Kidney epithelial cell (primary cell): ENCODE data around the gene LRRC45. TPM values are rescaled to one million over a fixed set of nuclear protein-coding genes. Genes with fewer than 3 reads are reported as not detected.

Experiments used
- DNase-seq: peaks from one replicate; pipeline ENCODE4 v3.0.0-alpha.2; 2010; ENCODE audit warnings: low read depth
- H3K27me3 ChIP-seq: 2 replicates; pipeline ENCODE4 v1.6.0; 2011; ENCODE audit warnings: low read length; ENCODE audit not compliant: control insufficient read depth, insufficient read depth
- H3K36me3 ChIP-seq: 2 replicates; pipeline ENCODE4 v1.5.1; 2011; ENCODE audit warnings: low read length; ENCODE audit not compliant: control insufficient read depth, insufficient read depth
- H3K4me3 ChIP-seq: 2 replicates; pipeline ENCODE4 v1.5.1; 2011; ENCODE audit warnings: low read depth, mild to moderate bottlenecking, control low read depth, low read length
- total RNA-seq: library from RNA; depleted of rRNA; stranded (reverse); fragments of >200 nt; gene quantifications from 2 replicates; pipeline ENCODE4 v1.2.3, GENCODE V29; 2015
- TF ChIP-seq, protein P1 (sequence below): IDR thresholded peaks from 2 replicates; pipeline ENCODE4 v1.5.1; 2011; ENCODE audit warnings: mild to moderate bottlenecking, moderate library complexity, low read length, control low read depth, inconsistent platforms; ENCODE audit not compliant: insufficient read depth, poor library complexity, severe bottlenecking

Gene LRRC45
- total RNA-seq, 1 donor from 2014 or later, result 16.1 TPM

DNA sequence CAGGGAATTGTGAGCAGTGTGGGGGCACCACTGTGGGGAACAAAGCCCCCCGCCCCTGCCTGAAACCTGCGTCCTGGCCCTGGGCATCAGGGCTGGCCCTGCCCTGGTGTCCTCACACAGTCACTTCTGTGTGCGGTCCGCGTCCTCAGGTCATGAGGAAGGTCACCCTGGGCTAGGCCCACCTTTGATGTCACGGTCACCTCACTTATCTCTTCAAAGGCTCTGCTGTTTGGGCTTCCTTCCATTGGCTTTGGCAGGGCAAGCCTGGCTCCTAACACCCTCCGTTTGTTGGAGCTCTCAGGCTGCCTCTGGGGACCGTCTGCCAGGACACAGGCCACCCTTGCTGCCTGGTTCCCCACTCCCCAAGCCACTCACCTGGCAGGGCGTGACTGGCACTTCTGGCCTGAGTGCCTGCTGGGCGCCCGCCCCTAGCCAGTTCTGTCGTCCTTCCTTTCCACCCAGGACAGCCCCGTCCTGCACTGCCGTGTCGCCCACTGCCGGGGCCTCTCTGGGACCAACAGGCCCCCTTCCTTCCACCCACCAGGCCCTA, 9.3 kb upstream of the LRRC45 start:
- peaks cover 4% of the 10 kb centered on the region for H3K36me3 ChIP-seq
- H3K27me3 ChIP-seq, result no peaks in the 10 kb centered on the region
- TF ChIP-seq, protein P1, sequence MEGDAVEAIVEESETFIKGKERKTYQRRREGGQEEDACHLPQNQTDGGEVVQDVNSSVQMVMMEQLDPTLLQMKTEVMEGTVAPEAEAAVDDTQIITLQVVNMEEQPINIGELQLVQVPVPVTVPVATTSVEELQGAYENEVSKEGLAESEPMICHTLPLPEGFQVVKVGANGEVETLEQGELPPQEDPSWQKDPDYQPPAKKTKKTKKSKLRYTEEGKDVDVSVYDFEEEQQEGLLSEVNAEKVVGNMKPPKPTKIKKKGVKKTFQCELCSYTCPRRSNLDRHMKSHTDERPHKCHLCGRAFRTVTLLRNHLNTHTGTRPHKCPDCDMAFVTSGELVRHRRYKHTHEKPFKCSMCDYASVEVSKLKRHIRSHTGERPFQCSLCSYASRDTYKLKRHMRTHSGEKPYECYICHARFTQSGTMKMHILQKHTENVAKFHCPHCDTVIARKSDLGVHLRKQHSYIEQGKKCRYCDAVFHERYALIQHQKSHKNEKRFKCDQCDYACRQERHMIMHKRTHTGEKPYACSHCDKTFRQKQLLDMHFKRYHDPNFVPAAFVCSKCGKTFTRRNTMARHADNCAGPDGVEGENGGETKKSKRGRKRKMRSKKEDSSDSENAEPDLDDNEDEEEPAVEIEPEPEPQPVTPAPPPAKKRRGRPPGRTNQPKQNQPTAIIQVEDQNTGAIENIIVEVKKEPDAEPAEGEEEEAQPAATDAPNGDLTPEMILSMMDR, result no peak
- no peak overlapping the region for H3K4me3 ChIP-seq
- DNase-seq, result no peak

GRCh38 chr17:82014432-82014831, 8.7 kb upstream of the LRRC45 start:
- DNase-seq, result no peak
- Histone ChIP-seq H3K36me3 (peaks cover 4% of the 10 kb centered on the region), H3K4me3 (no peak overlapping the region), H3K27me3 (no peaks in the 10 kb centered on the region)
- TF ChIP-seq, protein P1, result no peak

DNA sequence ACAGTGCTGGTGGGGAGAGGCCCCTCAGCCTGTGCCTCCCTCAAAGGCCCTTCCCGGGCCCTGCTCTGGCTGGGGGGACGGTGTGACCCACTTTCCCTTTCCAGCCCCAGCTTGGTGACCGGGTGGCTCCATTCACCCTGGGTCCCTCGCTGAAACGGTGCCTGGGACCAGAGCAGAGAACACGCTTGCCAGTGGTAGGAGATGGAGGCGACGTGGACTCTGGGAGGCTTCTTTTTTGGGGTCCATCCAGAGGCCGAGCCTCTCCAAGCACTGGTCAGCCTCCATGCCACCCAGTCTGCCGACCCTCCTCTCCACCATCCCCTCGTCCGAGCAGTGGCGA, 8.2 kb upstream of the LRRC45 start:
- H3K36me3 ChIP-seq, result peaks cover 4% of the 10 kb centered on the region
- no peak for DNase-seq
- H3K4me3 ChIP-seq, result no peak overlapping the region
- no peaks in the 10 kb centered on the region for H3K27me3 ChIP-seq
- TF ChIP-seq, protein P1, result no peak

DNA sequence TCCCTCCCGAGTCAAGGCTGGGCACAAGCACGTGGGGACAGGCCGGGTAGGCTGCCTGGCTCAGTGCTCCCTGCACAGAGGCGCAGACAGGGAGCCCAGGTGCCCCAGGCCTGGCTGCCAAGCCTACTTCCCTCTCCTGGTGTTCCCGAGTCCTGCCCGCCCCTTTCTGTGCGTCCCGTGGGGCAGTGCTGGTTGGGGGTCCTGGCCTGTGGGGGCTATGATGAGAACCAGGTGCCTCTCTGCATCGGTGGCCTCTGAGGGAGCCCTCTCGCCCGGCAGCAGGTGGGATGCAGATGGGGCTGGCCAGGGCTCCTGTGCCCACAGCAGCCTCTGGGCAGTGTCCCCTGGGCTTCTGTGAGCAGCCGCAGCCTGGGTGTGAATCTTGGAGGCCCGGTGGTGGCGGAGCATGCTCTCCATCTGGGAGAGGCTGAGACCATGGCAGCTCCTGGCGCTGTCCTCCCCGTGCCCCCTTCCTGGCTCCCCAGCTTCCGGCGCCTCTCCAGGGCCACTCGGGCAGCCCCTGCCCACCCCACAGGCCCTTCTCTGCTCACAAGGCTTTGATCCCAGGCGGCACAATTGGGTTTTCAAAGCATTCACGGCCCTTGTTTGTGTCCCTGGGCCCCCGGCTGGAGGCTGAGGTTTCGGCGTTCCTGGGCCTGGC, 7.7 kb upstream of the LRRC45 start:
- H3K27me3 ChIP-seq, result no peaks in the 10 kb centered on the region
- no peak for DNase-seq
- H3K36me3 ChIP-seq, result peaks cover 4% of the 10 kb centered on the region
- H3K4me3 ChIP-seq, result no peak overlapping the region
- TF ChIP-seq, protein P1, result no peak

GRCh38 chr17:82016061-82016874, 6.8 kb upstream of the LRRC45 start:
- peaks cover 4% of the 10 kb centered on the region for H3K36me3 ChIP-seq
- DNase-seq, result no peak
- H3K27me3 ChIP-seq, result no peaks in the 10 kb centered on the region
- TF ChIP-seq, protein P1, result no peak
- H3K4me3 ChIP-seq, result no peak overlapping the region
